Esophagus squamous epithelium (tissue), 5 donors: Measurements from ENCODE around the gene CHID1. TPM values are rescaled to one million over a fixed set of nuclear protein-coding genes. Genes with fewer than 3 reads are reported as not detected.

Source experiments
- DNase-seq: peaks from one replicate; lab custom pipeline; 2025; lab: John Stamatoyannopoulos, UW
- H3K27ac ChIP-seq, 4 donors: fragments of 200-600 bp; sonication (generic); one replicate each; pipeline ENCODE4 v1.5.1; 2016 to 2019; ENCODE audit warnings: mild to moderate bottlenecking in 1 of 4
- H3K27me3 ChIP-seq, 4 donors: fragments of 200-600 bp; sonication (generic); 1 replicate in 3 of 4; 2 replicates in 1 of 4; pipeline versions ENCODE4 v1.5.1 to v1.6.0; 2017 to 2021; ENCODE audit warnings: antibody characterized with exemption in 1 of 4
- H3K36me3 ChIP-seq, 3 donors: fragments of 200-600 bp; sonication (generic); one replicate each; pipeline ENCODE4 v1.5.1; 2016 to 2019
- H3K4me1 ChIP-seq, 3 donors: fragments of 200-600 bp; sonication (generic); one replicate each; pipeline ENCODE4 v1.5.1; 2017 to 2019
- H3K4me3 ChIP-seq, 4 donors: fragments of 200-600 bp; sonication (generic); 1 replicate in 3 of 4; 2 replicates in 1 of 4; pipeline ENCODE4 v1.5.1; 2016 to 2019; ENCODE audit warnings: mild to moderate bottlenecking in 2 of 4, moderate library complexity in 1 of 4
- H3K9me3 ChIP-seq, 3 donors: fragments of 200-600 bp; sonication (generic); one replicate each; pipeline ENCODE4 v1.5.1; 2016 to 2019
- POLR2A ChIP-seq, 4 donors: fragments of 450-650 bp; IDR thresholded peaks; one replicate each; pipeline ENCODE4 v1.6.1; 2017; ENCODE audit warnings: antibody characterized with exemption in 4 of 4, mild to moderate bottlenecking in 4 of 4, moderate library complexity in 3 of 4
- WGBS, 2 donors: methylation state at CpG; one replicate each; pipeline ENCODE4 v1.1.5; 2018; 5-methylcytosine and 5-hydroxymethylcytosine counted together
- intact Hi-C: fragments of 100-400 bp; cut with DNase I; formaldehyde crosslinking; loops from one replicate; pipeline ENCODE4 v1.15.0; 2022
- total RNA-seq, 4 donors: library from RNA; depleted of rRNA; stranded (reverse); fragments of >200 nt; gene quantifications; one replicate each; pipeline ENCODE4 v1.1.0, GENCODE V29; 2016
- TF ChIP-seq, protein P1 (sequence below), 6 experiments: fragments of 450-650 bp in 4 of 6; fragments of 200-600 bp in 2 of 6; sonication (generic) in 2 of 6; IDR thresholded peaks; one replicate each; pipeline ENCODE4 v1.5.1; 2016 to 2019; ENCODE audit warnings: antibody characterized with exemption in 6 of 6, mild to moderate bottlenecking in 4 of 6, moderate library complexity in 4 of 6
- donor health status: DM: yes; HTN: yes; CAD: no.

Gene CHID1
- total RNA-seq, 4 donors from 2014 or later, result 58.2 to 63.4 (median 61.3) TPM

DNA sequence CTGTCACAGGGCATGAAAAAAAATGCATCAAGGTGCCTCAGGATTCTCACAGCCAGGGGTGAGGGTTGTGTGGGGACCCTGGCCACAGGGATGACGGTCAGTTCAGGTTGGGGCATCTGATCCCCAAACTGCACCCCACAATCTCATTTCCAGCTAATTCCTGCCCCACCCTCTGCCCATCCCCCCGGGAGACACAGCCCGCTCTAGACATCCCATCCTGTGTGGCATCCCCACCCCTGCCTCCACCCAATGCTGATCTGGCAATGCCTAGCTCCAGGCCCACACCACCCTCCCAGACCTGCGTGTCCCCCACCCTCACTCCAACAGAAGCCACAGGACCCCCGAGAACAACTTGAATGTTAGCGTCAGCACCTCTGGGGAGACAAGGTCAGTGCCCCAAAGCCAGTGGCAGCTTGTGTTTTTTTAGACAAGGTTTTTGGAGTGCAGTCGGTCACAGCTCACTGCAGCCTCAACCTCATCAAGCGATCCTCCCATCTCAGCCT lies 42.7 kb downstream of the CHID1 start:
- Histone ChIP-seq H3K9me3 (no peaks in the 10 kb centered on the region), H3K4me3 (no peak overlapping the region), H3K27ac (no peak overlapping the region), H3K36me3 (peaks cover 0 to 59% (median 2%) of the 10 kb centered on the region in 3 donors), H3K4me1 (no peaks in the 10 kb centered on the region), H3K27me3 (no peaks in the 10 kb centered on the region)
- WGBS, 2 donors, result 75 to 86% methylated on average over 4 of the region's 8 CpGs
- no peak for DNase-seq
- TF ChIP-seq, protein P1, sequence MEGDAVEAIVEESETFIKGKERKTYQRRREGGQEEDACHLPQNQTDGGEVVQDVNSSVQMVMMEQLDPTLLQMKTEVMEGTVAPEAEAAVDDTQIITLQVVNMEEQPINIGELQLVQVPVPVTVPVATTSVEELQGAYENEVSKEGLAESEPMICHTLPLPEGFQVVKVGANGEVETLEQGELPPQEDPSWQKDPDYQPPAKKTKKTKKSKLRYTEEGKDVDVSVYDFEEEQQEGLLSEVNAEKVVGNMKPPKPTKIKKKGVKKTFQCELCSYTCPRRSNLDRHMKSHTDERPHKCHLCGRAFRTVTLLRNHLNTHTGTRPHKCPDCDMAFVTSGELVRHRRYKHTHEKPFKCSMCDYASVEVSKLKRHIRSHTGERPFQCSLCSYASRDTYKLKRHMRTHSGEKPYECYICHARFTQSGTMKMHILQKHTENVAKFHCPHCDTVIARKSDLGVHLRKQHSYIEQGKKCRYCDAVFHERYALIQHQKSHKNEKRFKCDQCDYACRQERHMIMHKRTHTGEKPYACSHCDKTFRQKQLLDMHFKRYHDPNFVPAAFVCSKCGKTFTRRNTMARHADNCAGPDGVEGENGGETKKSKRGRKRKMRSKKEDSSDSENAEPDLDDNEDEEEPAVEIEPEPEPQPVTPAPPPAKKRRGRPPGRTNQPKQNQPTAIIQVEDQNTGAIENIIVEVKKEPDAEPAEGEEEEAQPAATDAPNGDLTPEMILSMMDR (IDR thresholded peaks at IDR 0.05), result no peak
- TF ChIP-seq POLR2A (IDR thresholded peaks at IDR 0.05), result no peak
- intact Hi-C loops, result no loop called here

DNA sequence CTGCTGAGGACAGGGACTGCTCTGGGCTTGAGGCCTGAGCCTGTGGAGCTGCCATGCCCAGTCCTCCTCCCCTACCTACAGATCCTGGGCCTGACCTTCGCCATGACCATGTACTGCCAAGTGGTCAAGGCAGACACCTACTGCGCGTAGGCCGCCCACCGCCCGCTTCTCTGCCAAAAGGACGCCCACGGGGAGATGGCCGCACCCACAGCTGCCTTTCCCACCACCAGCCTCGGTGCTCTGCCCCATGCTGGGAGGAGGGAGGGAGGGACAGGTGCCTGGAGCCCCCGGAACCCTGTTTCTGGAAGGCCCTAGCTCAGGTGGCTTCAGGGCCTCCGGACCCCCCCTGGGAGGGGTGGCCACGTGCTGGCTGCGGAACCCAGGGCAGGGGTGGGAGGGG lies 44.1 kb downstream of the CHID1 start:
- H3K36me3 ChIP-seq, result peaks cover 0 to 66% (median 7%) of the 10 kb centered on the region in 3 donors
- TF ChIP-seq, protein P1 (IDR thresholded peaks at IDR 0.05), result no peak
- no peak for TF ChIP-seq POLR2A (IDR thresholded peaks at IDR 0.05)
- intact Hi-C loops, result no loop called here
- peaks cover 0 to 11% (median 0%) of the 10 kb centered on the region in 3 donors for H3K4me1 ChIP-seq
- DNase-seq, result no peak
- WGBS, 2 donors, result 84% methylated on average over 9 of the region's 14 CpGs; no CpG with 5 or more reads in 1 of the 2 donors
- H3K27me3 ChIP-seq, result no peaks in the 10 kb centered on the region
- H3K4me3 ChIP-seq, result no peak overlapping the region
- no peak overlapping the region for H3K27ac ChIP-seq
- no peaks in the 10 kb centered on the region for H3K9me3 ChIP-seq

DNA sequence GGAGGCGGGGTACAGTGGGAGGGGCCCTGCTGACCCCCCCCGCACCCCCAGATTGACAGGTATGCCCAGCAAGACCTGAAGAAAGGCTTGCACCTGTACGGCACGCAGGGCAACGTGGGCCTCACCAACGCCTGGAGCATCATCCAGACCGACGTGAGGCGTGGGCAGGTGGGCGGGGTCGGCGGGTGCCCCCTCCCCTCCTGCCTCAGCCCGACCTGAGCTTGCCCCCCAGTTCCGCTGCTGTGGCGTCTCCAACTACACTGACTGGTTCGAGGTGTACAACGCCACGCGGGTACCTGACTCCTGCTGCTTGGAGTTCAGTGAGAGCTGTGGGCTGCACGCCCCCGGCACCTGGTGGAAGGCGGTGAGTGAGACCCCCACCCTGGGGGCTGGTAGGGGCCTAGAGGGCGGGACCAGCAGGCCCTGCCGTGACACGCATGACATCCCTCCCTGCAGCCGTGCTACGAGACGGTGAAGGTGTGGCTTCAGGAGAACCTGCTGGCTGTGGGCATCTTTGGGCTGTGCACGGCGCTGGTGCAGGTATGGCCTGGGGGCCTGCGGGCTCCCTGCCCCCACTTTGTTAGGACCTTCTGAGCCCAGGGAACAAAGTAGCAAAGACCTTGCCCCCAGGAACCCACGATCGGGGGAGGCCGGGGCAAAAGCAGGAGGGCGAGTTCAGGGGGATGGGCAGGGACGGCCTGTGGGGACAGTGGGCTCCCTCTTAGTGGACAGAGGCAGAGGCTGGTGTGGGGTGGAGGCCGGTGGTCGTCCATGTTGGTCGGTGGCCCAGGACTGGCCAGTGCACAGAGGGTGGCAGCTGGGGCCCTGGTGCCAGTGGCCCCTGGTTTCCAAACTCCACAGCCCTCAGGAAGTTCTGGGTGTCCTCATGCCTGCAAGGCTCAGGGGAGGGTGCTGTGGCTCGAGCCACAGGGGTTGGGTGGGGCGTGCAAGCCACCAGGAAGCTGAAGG lies 44.9 kb downstream of the CHID1 start:
- no peak overlapping the region for H3K27ac ChIP-seq

DNA sequence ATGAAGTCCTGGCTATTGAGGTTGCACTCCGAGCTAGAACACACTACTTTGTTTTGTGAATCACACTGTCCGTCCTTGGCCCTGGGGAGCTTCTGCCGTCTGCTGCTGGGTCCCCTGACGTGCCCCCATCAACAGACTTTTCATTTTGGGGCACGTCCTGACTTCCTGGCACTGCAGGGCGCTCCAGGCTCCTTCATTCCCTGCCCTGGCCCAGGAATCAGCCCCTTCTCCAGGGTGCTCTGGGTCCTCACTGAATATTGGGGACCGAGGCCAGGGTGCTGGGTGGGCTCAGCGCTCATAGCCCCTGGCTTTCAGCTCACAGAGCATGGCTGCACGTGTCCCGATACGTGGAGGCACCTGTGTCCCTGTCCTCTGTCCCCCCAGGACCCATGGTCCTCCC lies 45.7 kb downstream of the CHID1 start:
- Histone ChIP-seq H3K27ac (no peak overlapping the region), H3K36me3 (peaks cover 0 to 66% (median 7%) of the 10 kb centered on the region in 3 donors), H3K27me3 (no peaks in the 10 kb centered on the region), H3K4me1 (peaks cover 4 to 18% (median 5%) of the 10 kb centered on the region in 3 donors), H3K9me3 (no peaks in the 10 kb centered on the region), H3K4me3 (no peak overlapping the region)
- TF ChIP-seq, protein P1 (IDR thresholded peaks at IDR 0.05), result no peak
- no peak for TF ChIP-seq POLR2A (IDR thresholded peaks at IDR 0.05)
- no peak for DNase-seq
- 51% methylated on average over 4 of the region's 11 CpGs; no CpG with 5 or more reads in 1 of the 2 donors for WGBS, 2 donors
- intact Hi-C loops, result no loop called here

More for the DNA sequence above, 44.9 kb downstream of the CHID1 start:
- TF ChIP-seq POLR2A (IDR thresholded peaks at IDR 0.05), result no peak
- TF ChIP-seq, protein P1 (IDR thresholded peaks at IDR 0.05), result no peak
- Histone ChIP-seq H3K36me3 (peaks cover 0 to 66% (median 7%) of the 10 kb centered on the region in 3 donors), H3K9me3 (no peaks in the 10 kb centered on the region), H3K27me3 (no peaks in the 10 kb centered on the region), H3K4me1 (peaks cover 0 to 11% (median 0%) of the 10 kb centered on the region in 3 donors), H3K4me3 (no peak overlapping the region)
- no peak for DNase-seq
- intact Hi-C loops, result no loop called here
- WGBS, 2 donors, result 67 to 77% methylated on average over 3 to 10 of the region's 41 CpGs
